Measurements from ENCODE around the gene ETV3. TPM values are rescaled to one million over a fixed set of nuclear protein-coding genes. Genes with fewer than 3 reads are reported as not detected.

The ETV3 gene
- total RNA-seq, 1 experiment from 2014 or later = 22.2 TPM

- no peaks in the 10 kb centered on the region for H3K36me3 ChIP-seq (ENCODE audit: control insufficient read depth, insufficient read depth, low read length)
- intact Hi-C loops (cut with micrococcal nuclease; ENCODE audit: unreplicated experiment) (no loop called here), in situ Hi-C loops (cut with HindIII; ENCODE audit: low pct_unique_long_range_greater_than_20kb, low sequenced_read_pairs) (no loop called here)
- H3K4me3 ChIP-seq (ENCODE audit: low read depth in 2 of 2, low read length in 2 of 2) = no peak overlapping the region
- ChIA-PET CTCF (no interaction called here), POLR2A (interaction anchor here (0.6 kb wide), 1 partner anchor 17 kb away, joined by 3 read pairs; no protein-coding TSS in a partner anchor)
- BruUV-seq (replicated peaks) = no TSS peak
- H3K27me3 ChIP-seq (ENCODE audit: control insufficient read depth, insufficient read depth, low read length) = peaks cover 2% of the 10 kb centered on the region; the same call in 1 of the 2 replicates
- ATAC-seq = no peak
- H3K4me1 ChIP-seq (ENCODE audit: control insufficient read depth, insufficient read depth, low read length) = no peaks in the 10 kb centered on the region
- no peak for TF ChIP-seq REST (IDR thresholded peaks at IDR 0.05; ENCODE audit: insufficient read depth in 1 of 2, low read depth in 2 of 2, low read length in 1 of 2)
- TF ChIP-seq CTCF (IDR thresholded peaks at IDR 0.05) = no peak
- TF ChIP-seq TCF7L2 (IDR thresholded peaks at IDR 0.05; ENCODE audit: low read depth, low read length) = no peak
- no peak for TF ChIP-seq SIN3A (IDR thresholded peaks at IDR 0.05; ENCODE audit: borderline replicate concordance, insufficient read depth, low read depth, low read length)
- TF ChIP-seq POLR2AphosphoS5 (IDR thresholded peaks at IDR 0.05; ENCODE audit: low read depth, low read length) = no peak
- H3K9me3 ChIP-seq (ENCODE audit: control insufficient read depth, insufficient read depth, low read depth, low read length) = no peaks in the 10 kb centered on the region
- no peak overlapping the region for H3K27ac ChIP-seq (ENCODE audit: low read length)
- no peak for DNase-seq (ENCODE audit: low read depth, low spot score)
These were observed 6.3 kb upstream of the ETV3 start for GRCh38 chr1:157144509-157144908.

GRCh38 chr1:157142765-157143423 lies 4.7 kb upstream of the ETV3 start:
- Histone ChIP-seq H3K27ac (ENCODE audit: low read length) (no peak overlapping the region), H3K4me1 (ENCODE audit: control insufficient read depth, insufficient read depth, low read length) (peaks cover 6% of the 10 kb centered on the region), H3K27me3 (ENCODE audit: control insufficient read depth, insufficient read depth, low read length) (no peaks in the 10 kb centered on the region; the same call in 1 of the 2 replicates), H3K4me3 (ENCODE audit: low read depth in 2 of 2, low read length in 2 of 2) (no peak overlapping the region), H3K9me3 (ENCODE audit: control insufficient read depth, insufficient read depth, low read depth, low read length) (no peaks in the 10 kb centered on the region), H3K36me3 (ENCODE audit: control insufficient read depth, insufficient read depth, low read length) (peaks cover under 1% of the 10 kb centered on the region; the same call in 1 of the 2 replicates)
- CTCF ChIA-PET = no interaction called here
- ATAC-seq (no peak), DNase-seq (ENCODE audit: low read depth, low spot score) (no peak)
- POLR2A ChIA-PET = no interaction called here
- BruUV-seq (replicated peaks) = no TSS peak
- in situ Hi-C loops (cut with HindIII; ENCODE audit: low pct_unique_long_range_greater_than_20kb, low sequenced_read_pairs) (no loop called here), intact Hi-C loops (cut with micrococcal nuclease; ENCODE audit: unreplicated experiment) (no loop called here)
- no peak for TF ChIP-seq REST (IDR thresholded peaks at IDR 0.05; ENCODE audit: insufficient read depth in 1 of 2, low read depth in 2 of 2, low read length in 1 of 2)

Data from Panc1 (cell line).